GM21825 (cell line): Measurements from ENCODE around the gene USP49.

Experiments used
- ATAC-seq: cut with Tn5 transposase; IDR thresholded peaks from one replicate; pipeline ENCODE4 v1.9.1; 2021; ENCODE audit warnings: mild to moderate bottlenecking, moderate library complexity; ENCODE audit not compliant: unreplicated experiment

USP49 gene

DNA sequence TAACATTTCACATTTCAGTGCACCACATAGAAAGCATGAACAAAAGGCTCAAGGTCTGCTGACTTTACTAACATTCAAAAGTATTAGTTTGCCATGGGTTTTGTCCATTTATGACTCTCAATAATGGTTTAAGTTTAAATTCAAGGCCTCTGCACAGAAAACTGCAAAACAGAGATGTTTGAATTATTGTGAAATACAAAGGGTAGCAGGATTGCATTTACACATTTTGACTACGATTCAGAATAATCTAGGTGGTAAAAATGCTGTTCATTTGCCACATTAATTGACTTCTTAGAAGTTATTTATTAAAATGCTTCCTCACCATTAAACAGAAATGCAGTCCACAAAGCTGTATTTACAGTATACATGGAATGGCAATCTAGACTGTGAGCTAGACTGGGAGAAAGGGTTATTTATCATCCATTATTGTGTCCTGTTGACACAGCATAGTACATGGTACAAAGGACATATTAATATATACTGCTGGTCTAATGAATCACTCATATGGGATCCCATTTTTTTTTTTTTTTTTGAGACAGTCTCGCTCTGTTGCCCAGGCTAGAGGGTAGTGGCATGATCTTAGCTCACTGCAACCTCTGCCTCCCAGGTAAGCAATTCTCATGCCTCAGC lies 18.0 kb downstream of the USP49 start:
- no peak for ATAC-seq

DNA sequence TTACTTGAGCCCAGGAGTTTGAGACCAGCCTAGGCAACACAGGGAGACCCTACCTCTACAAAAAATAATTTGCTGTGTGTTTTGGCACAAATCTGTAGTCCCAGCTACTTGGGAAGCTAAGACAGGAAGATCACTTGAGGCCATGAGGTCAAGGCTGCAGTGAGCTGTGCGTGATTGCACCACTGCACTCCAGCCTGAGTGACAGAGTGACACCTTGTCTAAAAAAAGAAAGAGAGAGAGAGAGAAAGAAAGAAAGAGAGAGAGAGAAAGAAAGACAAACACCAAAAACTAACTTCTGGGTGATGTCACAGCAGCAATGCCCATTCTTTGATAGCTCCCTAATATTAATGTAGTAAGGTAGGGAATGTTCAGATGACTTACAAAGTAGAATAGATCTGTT lies 20.4 kb downstream of the USP49 start:
- ATAC-seq = no peak

DNA sequence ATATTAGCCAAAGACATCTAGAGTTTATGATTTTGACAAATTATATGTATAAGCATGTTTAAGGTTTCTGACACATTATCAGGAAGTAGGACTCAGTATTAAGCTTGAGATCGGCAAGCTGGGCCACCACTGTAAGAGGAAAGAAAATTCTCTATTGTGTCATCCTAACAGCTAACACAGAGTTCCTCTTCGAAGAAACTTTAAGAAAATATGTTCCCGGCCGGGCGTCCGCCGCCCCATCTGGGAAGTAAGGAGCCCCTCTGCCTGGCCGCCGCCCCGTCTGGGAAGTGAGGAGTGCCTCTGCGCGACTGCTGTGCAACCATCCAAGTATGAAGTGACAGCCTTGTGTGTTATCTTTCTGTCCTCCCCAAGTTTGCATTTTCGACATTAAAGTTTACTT lies 23.0 kb downstream of the USP49 start:
- no peak for ATAC-seq

DNA sequence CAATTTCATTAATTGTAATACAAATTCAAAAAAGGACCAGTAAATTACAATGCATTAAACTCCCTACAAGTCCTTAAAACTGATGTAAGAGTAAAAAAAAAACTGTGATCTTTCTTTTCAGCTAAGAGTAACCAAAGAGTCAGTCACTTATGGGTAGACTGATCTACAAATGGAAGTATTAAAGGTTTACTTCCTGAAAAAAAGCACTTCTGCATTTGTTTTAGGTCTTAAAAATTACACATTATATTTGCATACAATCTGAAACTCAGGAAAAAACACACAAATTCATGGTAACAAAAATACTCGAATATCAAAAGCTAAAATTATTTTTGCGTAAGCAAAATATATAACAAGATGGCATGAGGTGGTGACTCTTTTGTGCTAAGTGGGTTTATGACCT lies 23.5 kb downstream of the USP49 start:
- no peak for ATAC-seq

DNA sequence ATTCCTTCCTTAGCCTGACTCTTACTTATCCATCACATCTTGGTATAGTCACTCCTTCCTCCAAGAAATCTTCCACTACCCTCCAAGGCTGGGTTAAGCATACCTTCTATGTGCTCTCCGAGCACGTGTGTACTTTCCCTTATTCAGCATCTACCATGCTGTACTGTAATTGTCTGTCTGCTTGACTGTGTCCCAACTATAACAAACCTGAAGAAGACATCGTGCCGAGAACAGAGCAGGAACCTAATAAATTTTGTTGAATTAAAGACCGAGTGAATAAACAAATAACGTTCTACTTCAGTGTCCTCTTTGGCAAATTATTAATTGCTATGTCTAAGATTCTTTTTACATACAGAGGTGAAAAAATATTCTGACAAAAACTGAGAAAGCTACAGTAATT lies 35.8 kb downstream of the USP49 start:
- ATAC-seq = no peak

DNA sequence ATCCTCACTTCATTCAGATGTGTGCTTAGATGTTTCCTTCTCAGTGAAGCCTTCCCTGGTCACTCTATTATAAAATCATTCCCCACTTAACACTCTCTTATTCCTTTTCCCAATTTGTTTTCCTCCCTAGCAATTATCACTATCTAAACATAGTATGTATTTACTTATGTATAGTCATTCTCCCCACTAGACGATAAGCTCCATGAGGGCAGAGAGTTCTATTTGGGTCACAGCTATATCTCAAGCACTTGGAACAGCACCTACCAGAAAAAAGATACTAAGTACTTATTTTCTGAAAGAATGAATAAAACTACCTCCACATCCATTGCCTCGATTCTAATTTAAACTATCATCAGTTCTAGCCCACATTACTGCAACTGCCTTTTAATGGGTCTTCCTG lies 36.5 kb downstream of the USP49 start:
- ATAC-seq = no peak

DNA sequence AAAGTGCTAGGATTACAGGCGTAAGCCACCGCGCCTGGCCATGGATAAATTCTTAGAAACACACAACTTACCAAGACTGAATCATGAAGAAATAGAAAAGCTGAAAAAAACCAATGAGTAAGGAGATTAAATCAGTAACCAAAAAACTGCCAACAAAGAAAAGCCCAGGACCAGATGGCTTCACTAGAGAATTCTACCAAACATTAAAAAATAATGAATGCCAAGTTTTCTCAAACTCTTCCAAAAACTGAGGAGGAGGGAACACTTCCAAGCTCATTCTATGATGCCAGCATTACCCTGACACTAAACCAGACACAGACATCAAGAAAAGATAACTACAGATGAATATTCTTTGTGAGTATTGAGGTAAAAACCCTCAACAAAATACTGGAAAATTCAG lies 44.3 kb downstream of the USP49 start:
- no peak for ATAC-seq

DNA sequence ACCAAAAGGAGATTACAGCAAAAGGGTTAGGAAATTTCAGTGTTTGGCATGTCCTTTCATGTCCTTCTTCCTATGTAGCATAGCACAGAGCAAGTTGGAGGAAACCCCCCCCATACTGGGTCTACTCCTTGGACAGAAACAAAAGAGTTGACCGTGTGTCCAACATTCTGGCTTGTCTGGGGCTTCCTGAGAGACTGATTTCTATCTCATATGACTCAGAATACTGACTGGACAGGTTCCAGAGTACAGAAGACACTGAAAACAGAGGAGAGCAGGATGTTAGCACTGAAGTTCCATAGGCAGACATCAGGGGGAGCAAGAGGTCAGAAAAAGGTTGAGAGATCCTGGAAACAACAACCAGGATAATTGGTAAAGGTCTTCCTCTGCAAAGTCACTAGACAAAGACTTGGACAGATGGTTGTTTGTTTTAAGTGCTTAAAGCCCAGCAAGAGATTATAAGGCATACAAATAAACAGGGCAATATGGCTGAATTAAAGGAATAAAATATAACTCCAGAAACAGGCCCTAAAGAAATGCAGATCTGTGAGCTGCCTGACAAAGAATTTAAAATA lies 48.4 kb downstream of the USP49 start:
- ATAC-seq = no peak

DNA sequence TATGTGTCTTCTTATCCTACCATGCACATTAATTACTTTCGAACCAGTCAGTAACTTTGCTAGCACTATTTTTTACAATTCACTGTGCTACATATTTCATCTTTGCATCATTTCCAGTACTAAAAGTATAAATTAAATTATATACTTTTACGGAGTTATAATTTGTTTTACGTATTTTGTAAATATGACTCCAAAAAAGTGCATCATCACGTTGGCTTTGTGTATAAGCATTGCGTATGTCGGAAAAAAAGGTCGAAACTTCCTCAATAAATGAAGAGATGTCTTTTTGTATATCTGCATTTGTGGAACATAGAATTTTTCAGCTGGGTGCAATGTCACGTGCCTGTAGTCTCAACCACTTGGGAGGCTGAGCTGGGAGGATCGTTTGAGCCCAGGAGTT lies 52.0 kb downstream of the USP49 start:
- ATAC-seq = no peak

DNA sequence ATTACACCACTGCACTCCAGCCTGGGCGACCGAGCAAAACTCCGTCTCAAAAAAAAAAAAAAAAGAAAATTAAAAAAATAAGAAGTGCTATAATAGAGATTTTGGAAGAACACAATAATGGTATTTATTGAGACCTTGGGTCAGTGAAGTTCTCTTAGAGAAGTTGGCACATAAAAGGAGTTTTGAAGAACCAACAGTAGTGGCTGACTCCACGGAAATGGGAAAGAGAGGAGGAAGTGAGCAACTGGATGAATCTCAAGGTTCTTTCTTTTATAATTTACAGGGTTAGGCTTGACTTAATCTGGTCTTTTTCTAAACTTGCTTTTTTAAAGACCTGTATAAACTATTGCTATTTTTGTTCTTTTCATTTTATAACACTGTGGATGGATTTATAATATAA lies 54.8 kb downstream of the USP49 start:
- no peak for ATAC-seq

DNA sequence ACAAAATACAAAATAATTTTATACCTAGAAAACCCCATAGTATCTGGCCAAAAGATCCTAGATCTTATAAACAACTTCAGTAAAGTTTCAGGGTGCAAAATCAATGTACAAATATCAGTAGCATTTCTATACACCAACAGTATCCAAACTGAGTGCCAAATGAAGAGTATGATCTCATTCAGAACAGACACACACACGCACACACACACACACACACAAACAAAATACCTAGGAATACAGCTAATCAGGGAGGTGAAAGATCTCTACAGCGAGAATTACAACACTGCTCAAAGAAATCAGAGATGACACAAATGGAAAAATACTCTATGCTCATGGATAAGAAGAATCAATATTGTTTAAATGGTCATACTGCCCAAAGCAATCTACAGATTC lies 58.5 kb downstream of the USP49 start:
- ATAC-seq = no peak

DNA sequence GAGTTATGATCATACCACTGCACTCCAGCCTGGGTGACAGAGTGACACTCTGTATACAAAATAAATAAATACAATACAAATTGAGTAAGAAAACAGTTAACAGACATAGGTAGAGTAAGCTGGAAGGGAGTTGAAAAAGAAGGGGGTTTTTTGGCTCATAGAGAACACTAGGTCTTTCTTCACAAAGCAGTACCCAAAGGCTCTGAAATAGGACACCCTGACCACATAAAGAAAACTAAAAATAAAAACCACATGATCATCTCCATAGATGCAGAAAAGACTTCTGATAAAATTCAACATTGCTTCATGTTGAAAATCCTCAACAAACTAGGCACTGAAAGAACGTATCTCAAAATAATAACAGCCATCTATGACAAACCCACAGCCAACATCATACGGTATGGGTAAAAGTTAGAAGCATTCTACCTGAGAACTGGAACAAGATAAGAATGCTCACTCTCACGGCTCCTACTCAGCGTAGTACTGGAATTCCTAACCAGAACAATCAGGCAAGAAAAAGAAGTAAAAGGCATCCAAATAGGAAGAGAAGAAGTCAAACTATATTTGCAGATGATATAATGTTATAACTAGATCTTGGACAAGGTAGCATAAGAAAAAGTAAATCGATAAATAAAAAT lies 59.0 kb downstream of the USP49 start:
- ATAC-seq = no peak

DNA sequence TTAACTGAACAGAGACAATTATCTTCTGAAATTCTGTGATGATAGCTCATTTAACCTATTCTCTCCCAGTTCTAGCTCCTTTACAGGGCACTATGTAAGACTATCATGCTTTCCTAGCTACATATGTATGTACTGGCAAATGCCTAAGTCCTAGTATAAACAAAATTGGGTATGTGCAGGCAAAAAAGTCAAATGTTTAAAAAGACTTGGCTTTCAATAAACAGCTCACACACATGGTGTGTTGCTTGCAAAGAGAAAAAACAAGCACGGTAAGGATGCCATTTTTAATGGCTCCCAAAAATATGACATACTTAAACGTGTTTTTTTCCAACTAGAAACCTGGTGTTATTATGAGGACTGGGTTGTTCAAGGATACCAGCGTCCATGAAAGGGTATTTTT lies 62.9 kb downstream of the USP49 start:
- no peak for ATAC-seq

DNA sequence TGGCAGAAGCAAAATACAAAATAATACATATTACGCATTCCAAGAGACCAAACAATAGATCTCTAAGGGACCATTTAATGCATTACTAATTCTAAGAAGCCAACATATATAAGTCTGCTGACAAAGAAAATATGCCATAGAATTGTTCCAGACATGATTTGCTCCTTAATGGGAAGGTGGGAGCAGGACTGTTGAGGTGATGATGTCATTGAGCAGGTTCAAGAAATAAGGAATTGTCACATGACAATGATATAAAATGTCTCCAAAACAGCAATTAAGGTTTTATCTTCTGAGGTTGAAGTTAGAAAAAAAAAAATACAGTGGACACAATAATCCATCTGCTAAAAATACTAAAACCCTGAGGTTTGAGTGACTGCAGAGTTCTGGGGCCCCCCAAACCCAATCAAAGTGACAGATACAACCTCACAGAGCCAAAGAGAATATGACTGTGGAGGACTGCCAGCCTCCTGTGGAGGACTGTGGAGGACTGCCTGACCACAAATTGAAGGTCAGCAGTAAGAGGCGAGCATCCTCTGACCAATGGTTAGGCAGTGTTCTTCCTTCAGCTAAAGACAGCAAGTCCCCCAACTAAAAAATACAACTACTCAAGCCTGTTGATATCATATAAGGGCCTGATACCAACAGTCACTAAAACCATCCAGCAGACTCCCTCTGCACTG lies 68.7 kb downstream of the USP49 start:
- ATAC-seq = no peak

DNA sequence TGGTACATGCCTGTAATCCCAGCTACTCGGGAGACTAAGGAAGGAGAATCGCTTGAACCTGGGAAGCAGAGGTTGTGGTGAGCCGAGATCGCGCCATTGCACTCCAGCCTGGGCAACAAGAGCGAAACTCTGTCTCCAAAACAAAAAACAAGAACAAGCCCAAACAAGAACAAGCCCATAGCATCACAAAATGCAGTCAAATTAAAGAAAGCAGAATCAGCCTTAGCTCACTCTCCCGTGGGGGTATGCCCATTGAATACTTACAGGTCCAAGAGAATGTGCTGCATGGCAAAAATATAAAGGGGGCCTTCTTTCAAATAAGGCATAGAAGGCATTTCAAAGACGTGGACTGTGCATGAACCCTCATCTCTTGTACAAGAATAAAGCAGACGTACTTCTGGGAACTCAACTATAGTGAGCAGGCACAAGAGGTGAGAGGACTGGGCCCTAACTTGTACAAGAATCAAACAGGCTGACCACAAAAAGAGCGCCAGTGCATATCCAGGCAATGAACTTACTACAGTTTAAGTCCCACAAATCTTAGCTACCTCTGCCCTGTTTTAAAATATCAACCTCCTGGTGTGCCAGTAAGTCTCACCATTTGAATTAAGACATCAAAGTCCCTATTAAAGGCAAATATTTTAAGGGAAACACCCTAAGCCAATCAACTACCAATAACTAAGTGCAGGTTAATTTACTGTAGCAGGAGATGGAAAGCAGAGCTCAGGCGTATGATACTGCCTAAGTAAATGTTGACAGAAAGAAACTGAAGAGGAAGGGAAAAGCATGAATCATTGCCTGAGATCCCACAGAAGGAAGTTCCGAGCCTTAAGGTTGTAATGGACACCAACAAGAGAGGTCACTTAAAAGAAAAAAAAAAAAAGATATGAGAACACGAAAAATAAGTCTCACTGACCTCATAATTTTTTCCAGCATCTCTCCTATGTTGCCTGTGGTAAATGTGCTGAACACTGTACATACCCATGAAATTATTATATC lies 70.3 kb downstream of the USP49 start:
- no peak for ATAC-seq

DNA sequence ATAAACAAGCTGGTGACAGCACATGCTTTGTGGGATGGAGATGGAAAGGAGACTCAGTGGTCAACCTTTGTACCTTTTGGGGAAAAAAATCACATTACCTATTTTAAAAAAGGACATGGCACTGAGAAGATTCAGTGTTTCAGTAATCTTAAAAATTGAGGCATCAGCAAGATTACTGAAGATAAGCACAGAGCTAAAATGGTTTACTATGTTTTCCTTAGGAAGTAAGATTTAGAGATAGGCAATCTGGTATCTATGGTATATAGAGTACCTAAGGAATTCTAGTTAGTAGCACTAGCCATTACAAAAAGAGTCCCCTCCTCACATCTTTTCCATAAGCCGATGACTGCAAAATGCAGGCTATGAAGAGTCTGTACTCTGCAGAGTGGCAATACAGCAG lies 72.0 kb downstream of the USP49 start:
- ATAC-seq = no peak

DNA sequence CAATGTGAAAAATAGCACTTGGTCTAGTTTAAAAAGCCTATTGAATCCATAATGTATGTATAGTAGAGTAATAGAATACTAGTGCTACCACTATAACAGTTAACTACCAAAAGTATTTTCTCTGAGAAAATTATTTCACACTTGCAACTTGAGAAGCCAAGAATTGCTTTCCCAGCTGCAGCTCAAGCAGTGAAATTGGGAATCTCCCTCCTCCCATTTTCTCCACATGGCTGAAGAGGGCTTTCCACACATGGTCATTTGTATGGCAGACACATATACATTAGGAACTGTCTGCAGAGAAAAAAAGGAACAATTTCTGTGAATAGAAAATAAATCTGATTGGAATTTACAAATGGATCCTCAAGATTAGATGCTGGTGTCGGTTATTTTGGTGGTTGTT lies 73.2 kb downstream of the USP49 start:
- ATAC-seq = no peak

DNA sequence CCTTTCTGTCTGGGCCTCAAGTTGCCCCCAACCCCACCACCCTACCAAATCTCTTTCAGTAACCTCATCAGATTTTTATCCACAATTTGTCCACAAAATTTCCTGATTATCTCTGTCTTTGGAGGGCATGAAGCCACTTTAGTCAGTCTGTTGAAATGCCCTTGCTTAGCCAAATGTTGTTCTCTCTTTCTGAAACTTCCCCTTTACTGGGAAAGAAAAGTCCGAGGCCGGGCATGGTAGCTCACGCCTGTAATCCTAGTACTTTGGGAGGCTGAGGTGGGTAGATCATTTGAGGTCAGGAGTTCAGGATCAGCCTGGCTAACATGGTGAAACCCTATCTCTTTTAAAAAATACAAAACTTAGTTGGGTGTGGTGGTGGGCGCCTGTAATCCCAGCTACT lies 73.9 kb downstream of the USP49 start:
- no peak for ATAC-seq

DNA sequence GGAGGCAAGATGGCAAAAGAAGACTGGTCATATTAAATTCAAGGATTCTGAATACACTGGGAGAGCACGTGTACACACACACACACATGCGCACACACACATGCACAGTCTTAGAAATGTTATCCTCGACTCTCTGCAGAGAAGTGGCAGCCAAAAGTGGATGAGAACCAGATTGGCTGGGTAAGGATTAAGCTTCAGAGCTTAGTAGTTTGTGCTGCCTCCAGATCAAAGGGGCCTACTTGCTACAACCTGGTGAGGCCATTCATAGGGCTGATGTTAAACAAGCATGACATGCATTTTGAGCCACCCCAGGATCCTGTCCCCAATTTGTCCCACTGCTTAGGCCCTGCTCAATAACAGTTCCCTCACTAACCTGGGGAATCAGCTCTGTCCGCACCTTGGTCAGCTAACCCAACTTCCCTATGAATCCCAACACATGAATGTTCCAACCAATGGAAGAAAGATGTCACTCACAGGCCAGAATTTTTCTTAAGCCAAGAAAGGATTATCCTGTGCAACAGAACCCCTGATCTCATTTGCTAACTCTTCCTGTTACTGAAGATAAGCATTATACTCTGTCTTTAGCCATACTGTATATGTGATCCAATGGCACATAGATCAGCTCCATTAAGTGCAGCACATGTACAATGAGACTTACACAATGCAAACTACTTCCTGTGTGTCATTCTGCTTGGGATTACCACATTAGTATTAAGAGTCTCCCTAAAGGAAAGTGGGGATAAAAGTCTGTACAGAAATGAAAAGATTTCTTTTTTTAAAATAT lies 76.7 kb downstream of the USP49 start:
- no peak for ATAC-seq

DNA sequence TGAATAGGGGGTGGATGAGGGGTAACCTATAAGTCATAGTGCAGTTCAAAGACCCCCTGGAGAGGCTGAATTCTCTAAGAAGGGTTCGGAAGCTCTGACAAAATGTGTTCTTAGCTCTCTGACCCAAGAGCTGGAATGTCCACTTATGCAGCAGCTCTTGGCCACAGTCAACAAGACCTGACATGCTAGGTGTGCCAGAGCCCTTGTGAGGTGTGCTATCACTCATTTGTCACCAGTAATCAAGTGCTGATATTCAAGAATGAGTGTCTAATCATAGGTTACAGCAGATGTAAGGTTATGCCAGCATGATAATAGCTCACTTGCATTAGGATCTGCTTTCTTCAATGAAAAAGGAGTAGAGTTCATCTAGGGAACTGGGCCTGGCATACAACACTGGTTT lies 79.6 kb downstream of the USP49 start:
- no peak for ATAC-seq
